ENCODE measurements around the gene RRP36. TPM values are rescaled to one million over a fixed set of nuclear protein-coding genes. Genes with fewer than 3 reads are reported as not detected.
A peak's percentile ranks its signal among the peaks of the same experiment; 100 is the strongest.

RRP36 gene
- total RNA-seq, 1 experiment from 2014 or later, result 133 TPM

- Histone ChIP-seq H2AFZ (ENCODE audit: low read length) (no peak overlapping the region), H3K4me3 (ENCODE audit: low read length) (no peak overlapping the region), H3K9ac (ENCODE audit: low read length) (no peak overlapping the region), H4K20me1 (ENCODE audit: low read length) (no peaks in the 10 kb centered on the region), H3K27ac (ENCODE audit: low read length) (no peak overlapping the region), H3K9me2 (replicated peaks; ENCODE audit: low read length) (no peaks in the 10 kb centered on the region), H3K4me2 (ENCODE audit: low read length) (no peak overlapping the region), H3K79me2 (ENCODE audit: low read length) (peaks cover 33% of the 10 kb centered on the region), H3K36me3 (ENCODE audit: low read depth, low read length) (peaks cover 9% of the 10 kb centered on the region), H3K9me3 (ENCODE audit: low read length) (no peaks in the 10 kb centered on the region), H3K27me3 (ENCODE audit: low read length) (no peaks in the 10 kb centered on the region), H3K4me1 (ENCODE audit: insufficient read depth, low read length) (peaks cover 23% of the 10 kb centered on the region), H3F3A (ENCODE audit: low read length, unreplicated experiment) (no peaks in the 10 kb centered on the region)
- TF ChIP-seq EZH2phosphoT487 (IDR thresholded peaks at IDR 0.05; ENCODE audit: borderline replicate concordance, low read length) (no peak), CTCF (conservative IDR thresholded peaks at IDR 0.05; ENCODE audit: low read depth, low read length) (no peak), EZH2 (IDR thresholded peaks at IDR 0.05; ENCODE audit: low read length, unreplicated experiment) (no peak)
- BruUV-seq (replicated peaks), result no TSS peak
- no peak for ATAC-seq
- DNase-seq, result peak; percentile 19
- ChIA-PET CTCF (no interaction called here), POLR2A (ENCODE audit: unreplicated experiment) (no interaction called here)
- intact Hi-C loops (cut with micrococcal nuclease), result no loop called here
These were observed 32.9 kb upstream of the RRP36 start for GRCh38 chr6:42988486-42989020.

DNA sequence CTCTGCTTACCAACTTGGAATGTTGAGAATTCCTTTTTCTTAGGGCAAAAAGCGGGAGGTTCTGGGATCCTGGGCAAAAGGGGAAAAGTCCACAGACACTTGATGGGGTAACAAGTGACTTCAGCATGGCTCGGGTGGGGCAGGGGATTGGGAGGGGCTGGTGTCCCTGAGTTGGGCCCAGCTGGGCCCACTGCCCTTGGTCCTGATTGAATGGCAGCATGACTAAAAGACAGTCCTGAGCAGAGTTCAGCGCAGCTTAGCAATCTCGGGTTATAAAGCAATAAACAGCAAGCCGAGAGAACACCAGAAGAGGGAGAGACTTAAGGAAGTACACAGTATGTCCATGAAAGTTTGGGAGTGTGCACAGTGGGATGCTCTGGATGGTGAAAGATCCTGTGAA is 31.5 kb upstream of the RRP36 start:
- no peak overlapping the region for H2AFZ ChIP-seq (ENCODE audit: low read length)
- no peaks in the 10 kb centered on the region for H4K20me1 ChIP-seq (ENCODE audit: low read length)
- H3F3A ChIP-seq (ENCODE audit: low read length, unreplicated experiment), result no peaks in the 10 kb centered on the region
- no peak overlapping the region for H3K27ac ChIP-seq (ENCODE audit: low read length)
- H3K36me3 ChIP-seq (ENCODE audit: low read depth, low read length), result peaks cover 9% of the 10 kb centered on the region
- no peak overlapping the region for H3K4me2 ChIP-seq (ENCODE audit: low read length)
- intact Hi-C loops (cut with micrococcal nuclease), result no loop called here
- DNase-seq, result no peak
- no peak for ATAC-seq
- peaks cover 19% of the 10 kb centered on the region for H3K4me1 ChIP-seq (ENCODE audit: insufficient read depth, low read length)
- H3K9ac ChIP-seq (ENCODE audit: low read length), result no peak overlapping the region
- H3K9me2 ChIP-seq (replicated peaks; ENCODE audit: low read length), result no peaks in the 10 kb centered on the region
- H3K27me3 ChIP-seq (ENCODE audit: low read length), result no peaks in the 10 kb centered on the region
- peaks cover 33% of the 10 kb centered on the region for H3K79me2 ChIP-seq (ENCODE audit: low read length)
- no peak for TF ChIP-seq EZH2phosphoT487 (IDR thresholded peaks at IDR 0.05; ENCODE audit: borderline replicate concordance, low read length)
- no peak for TF ChIP-seq CTCF (conservative IDR thresholded peaks at IDR 0.05; ENCODE audit: low read depth, low read length)
- no peak for TF ChIP-seq EZH2 (IDR thresholded peaks at IDR 0.05; ENCODE audit: low read length, unreplicated experiment)
- BruUV-seq (replicated peaks), result no TSS peak
- no peaks in the 10 kb centered on the region for H3K9me3 ChIP-seq (ENCODE audit: low read length)
- ChIA-PET POLR2A (ENCODE audit: unreplicated experiment) (no interaction called here), CTCF (no interaction called here)
- no peak overlapping the region for H3K4me3 ChIP-seq (ENCODE audit: low read length)

DNA sequence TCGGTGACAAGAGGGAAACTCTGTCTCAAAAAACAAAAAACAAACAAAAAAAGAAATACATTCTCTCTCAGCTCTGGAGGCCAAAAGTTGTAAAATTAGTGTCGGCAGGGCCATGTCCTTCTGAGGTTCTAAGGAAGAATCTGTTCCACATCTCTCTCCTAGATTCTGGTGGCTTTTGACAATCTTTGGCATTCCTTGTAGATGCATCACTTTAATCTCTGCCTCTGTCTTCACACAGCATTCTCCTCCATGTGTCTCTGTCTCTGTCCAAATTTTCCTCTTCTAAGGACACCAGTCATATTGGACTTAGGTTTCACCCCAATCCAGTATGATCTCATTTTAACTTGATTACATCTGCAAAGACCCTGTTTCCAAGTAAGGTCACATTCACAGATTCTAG is 28.0 kb upstream of the RRP36 start:
- Histone ChIP-seq H3K36me3 (ENCODE audit: low read depth, low read length) (peaks cover 9% of the 10 kb centered on the region), H3K9ac (ENCODE audit: low read length) (no peak overlapping the region), H3K27ac (ENCODE audit: low read length) (no peak overlapping the region), H3K4me2 (ENCODE audit: low read length) (no peak overlapping the region), H3K9me3 (ENCODE audit: low read length) (no peaks in the 10 kb centered on the region), H3K79me2 (ENCODE audit: low read length) (peaks cover 4% of the 10 kb centered on the region; the same call in 1 of the 2 replicates), H3K9me2 (replicated peaks; ENCODE audit: low read length) (no peaks in the 10 kb centered on the region), H2AFZ (ENCODE audit: low read length) (no peak overlapping the region), H3F3A (ENCODE audit: low read length, unreplicated experiment) (peaks cover 3% of the 10 kb centered on the region), H3K27me3 (ENCODE audit: low read length) (no peaks in the 10 kb centered on the region), H4K20me1 (ENCODE audit: low read length) (no peaks in the 10 kb centered on the region), H3K4me3 (ENCODE audit: low read length) (no peak overlapping the region), H3K4me1 (ENCODE audit: insufficient read depth, low read length) (no peaks in the 10 kb centered on the region)
- no peak for DNase-seq
- ChIA-PET POLR2A (ENCODE audit: unreplicated experiment) (no interaction called here), CTCF (no interaction called here)
- intact Hi-C loops (cut with micrococcal nuclease), result no loop called here
- BruUV-seq (replicated peaks), result no TSS peak
- TF ChIP-seq EZH2 (IDR thresholded peaks at IDR 0.05; ENCODE audit: low read length, unreplicated experiment) (no peak), CTCF (conservative IDR thresholded peaks at IDR 0.05; ENCODE audit: low read depth, low read length) (no peak), EZH2phosphoT487 (IDR thresholded peaks at IDR 0.05; ENCODE audit: borderline replicate concordance, low read length) (no peak)
- no peak for ATAC-seq
